Measurements from ENCODE around the gene LY9. TPM values are rescaled to one million over a fixed set of nuclear protein-coding genes. Genes with fewer than 3 reads are reported as not detected.
A peak's percentile ranks its signal among the peaks of the same experiment; 100 is the strongest.

The LY9 gene
- total RNA-seq, 1 donor from 2014 or later, result not detected

GRCh38 chr1:160814856-160815255 lies 18.9 kb downstream of the LY9 start:
- no peak for TF ChIP-seq CTCF (IDR thresholded peaks at IDR 0.05)
- Mint-ChIP-seq H3K4me1 (ENCODE audit: unreplicated experiment) (no peaks in the 10 kb centered on the region), H3K4me3 (ENCODE audit: unreplicated experiment) (no peak overlapping the region), H3K27me3 (ENCODE audit: unreplicated experiment) (no peaks in the 10 kb centered on the region), H3K36me3 (ENCODE audit: unreplicated experiment) (no peaks in the 10 kb centered on the region), H3K9me3 (ENCODE audit: unreplicated experiment) (no peaks in the 10 kb centered on the region), H3K27ac (ENCODE audit: unreplicated experiment) (no peak overlapping the region)
- DNase-seq (ENCODE audit: extremely low spot score, unreplicated experiment), result peak; percentile 65

GRCh38 chr1:160818207-160818937 lies 22.4 kb downstream of the LY9 start:
- no peaks in the 10 kb centered on the region for H3K4me1 Mint-ChIP-seq (ENCODE audit: unreplicated experiment)
- no peak overlapping the region for H3K4me3 Mint-ChIP-seq (ENCODE audit: unreplicated experiment)
- no peaks in the 10 kb centered on the region for H3K9me3 Mint-ChIP-seq (ENCODE audit: unreplicated experiment)
- H3K27ac Mint-ChIP-seq (ENCODE audit: unreplicated experiment), result no peak overlapping the region
- no peaks in the 10 kb centered on the region for H3K36me3 Mint-ChIP-seq (ENCODE audit: unreplicated experiment)
- TF ChIP-seq CTCF (IDR thresholded peaks at IDR 0.05), result no peak
- peak; percentile 54 for DNase-seq (ENCODE audit: extremely low spot score, unreplicated experiment)
- no peaks in the 10 kb centered on the region for H3K27me3 Mint-ChIP-seq (ENCODE audit: unreplicated experiment)

- Mint-ChIP-seq H3K4me3 (ENCODE audit: unreplicated experiment) (no peak overlapping the region), H3K27me3 (ENCODE audit: unreplicated experiment) (no peaks in the 10 kb centered on the region), H3K9me3 (ENCODE audit: unreplicated experiment) (no peaks in the 10 kb centered on the region), H3K4me1 (ENCODE audit: unreplicated experiment) (no peaks in the 10 kb centered on the region), H3K27ac (ENCODE audit: unreplicated experiment) (no peak overlapping the region), H3K36me3 (ENCODE audit: unreplicated experiment) (no peaks in the 10 kb centered on the region)
- DNase-seq (ENCODE audit: extremely low spot score, unreplicated experiment), result peak; percentile 73
- TF ChIP-seq CTCF (IDR thresholded peaks at IDR 0.05), result no peak
Measured at GRCh38 chr1:160819186-160819585, 23.2 kb downstream of the LY9 start.

- no peak for DNase-seq (ENCODE audit: extremely low spot score, unreplicated experiment)
- Mint-ChIP-seq H3K4me1 (ENCODE audit: unreplicated experiment) (no peaks in the 10 kb centered on the region), H3K9me3 (ENCODE audit: unreplicated experiment) (no peaks in the 10 kb centered on the region), H3K27me3 (ENCODE audit: unreplicated experiment) (no peaks in the 10 kb centered on the region), H3K27ac (ENCODE audit: unreplicated experiment) (no peak overlapping the region), H3K4me3 (ENCODE audit: unreplicated experiment) (no peak overlapping the region), H3K36me3 (ENCODE audit: unreplicated experiment) (no peaks in the 10 kb centered on the region)
- no peak for TF ChIP-seq CTCF (IDR thresholded peaks at IDR 0.05)
Measured at GRCh38 chr1:160821627-160822026, 25.7 kb downstream of the LY9 start.

GRCh38 chr1:160823296-160823695 lies 27.3 kb downstream of the LY9 start:
- H3K4me1 Mint-ChIP-seq (ENCODE audit: unreplicated experiment), result no peaks in the 10 kb centered on the region
- no peak overlapping the region for H3K4me3 Mint-ChIP-seq (ENCODE audit: unreplicated experiment)
- no peaks in the 10 kb centered on the region for H3K27me3 Mint-ChIP-seq (ENCODE audit: unreplicated experiment)
- H3K9me3 Mint-ChIP-seq (ENCODE audit: unreplicated experiment), result no peaks in the 10 kb centered on the region
- no peak overlapping the region for H3K27ac Mint-ChIP-seq (ENCODE audit: unreplicated experiment)
- TF ChIP-seq CTCF (IDR thresholded peaks at IDR 0.05), result no peak
- no peaks in the 10 kb centered on the region for H3K36me3 Mint-ChIP-seq (ENCODE audit: unreplicated experiment)
- no peak for DNase-seq (ENCODE audit: extremely low spot score, unreplicated experiment)
